ENCODE data around the gene ITGB4.

GRCh38 chr17:75707079-75707571 is 14.1 kb upstream of the ITGB4 start:
- TF ChIP-seq ZNF253 (CRISPR knock-in tag; conservative IDR thresholded peaks at IDR 0.05) (no peak), ZFP36 (IDR thresholded peaks at IDR 0.05; ENCODE audit: low read depth, low read length, partially characterized antibody) (no peak), ZNF12 (CRISPR knock-in tag; IDR thresholded peaks at IDR 0.05) (no peak), BRD9 (IDR thresholded peaks at IDR 0.05; ENCODE audit: low read depth, partially characterized antibody) (no peak), MYC (IDR thresholded peaks at IDR 0.05; ENCODE audit: low read depth, low read length) (no peak), MYC (CRISPR knock-in tag; IDR thresholded peaks at IDR 0.05; ENCODE audit: borderline replicate concordance, low read depth) (no peak)

Data from K562 (cell line).